ENCODE results near the gene FOXL3. TPM values are rescaled to one million over a fixed set of nuclear protein-coding genes. Genes with fewer than 3 reads are reported as not detected.
"Not testable (repeated sequence)": the region's sequence is repeated elsewhere in the genome, so short reads cannot be mapped to it uniquely, and the experiment has no call there.

The FOXL3 gene
- polyA plus RNA-seq, 6 donors from 2014 or later: not detected

DNA sequence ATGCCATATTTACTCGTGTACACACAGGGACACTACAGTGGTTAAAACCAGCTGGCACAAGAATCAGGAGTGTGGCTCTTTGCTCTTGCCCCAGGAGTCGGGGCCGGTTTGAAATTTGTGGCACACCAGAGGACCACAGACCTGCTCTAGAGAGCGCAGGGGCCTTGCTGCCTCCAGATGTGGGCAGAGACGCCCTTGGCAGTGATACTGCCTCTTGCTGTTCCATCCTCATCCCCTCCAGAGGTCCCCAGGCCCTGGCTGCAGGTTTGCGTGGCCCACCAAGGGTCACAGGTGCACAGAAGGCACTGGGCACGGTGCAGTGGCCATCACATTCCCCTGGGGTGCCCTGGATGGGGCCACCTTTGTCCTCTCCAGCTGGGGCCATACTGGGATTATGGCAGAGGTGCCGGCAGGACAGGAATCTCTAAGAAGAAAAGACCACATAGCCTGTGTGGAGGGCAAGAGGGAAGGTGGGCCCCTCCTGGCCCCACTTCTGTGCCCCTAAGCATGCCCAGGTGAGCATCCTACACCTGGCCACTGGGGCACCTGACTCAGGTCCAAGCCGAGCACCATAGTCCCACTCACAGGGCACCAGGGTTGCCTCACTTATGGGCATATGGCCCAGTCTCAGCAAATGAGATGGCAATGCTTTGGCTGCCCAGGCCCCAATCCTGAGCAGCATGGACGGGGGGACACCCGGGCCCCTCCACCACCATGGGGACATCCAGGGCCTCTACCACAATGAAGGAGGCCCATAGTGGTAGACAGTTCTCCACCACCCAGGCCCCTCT is 45.6 kb downstream of the FOXL3 start:
- ATAC-seq (ENCODE audit: low read depth in 2 of 2) (no peak), DNase-seq (no peak)
- Mint-ChIP-seq H3K9me3 (peaks cover 0 to 11% (median 0%) of the 10 kb centered on the region in 7 donors), H3K4me1 (peaks cover 0 to 10% (median 9%) of the 10 kb centered on the region in 3 donors), H3K27ac (no peak overlapping the region), H3K27me3 (peaks cover 9 to 34% (median 10%) of the 10 kb centered on the region in 3 donors), H3K4me3 (peak overlapping the region in 4 of 8 donors; percentile 1 to 44 (median 16)), H3K36me3 (no peaks in the 10 kb centered on the region)

DNA sequence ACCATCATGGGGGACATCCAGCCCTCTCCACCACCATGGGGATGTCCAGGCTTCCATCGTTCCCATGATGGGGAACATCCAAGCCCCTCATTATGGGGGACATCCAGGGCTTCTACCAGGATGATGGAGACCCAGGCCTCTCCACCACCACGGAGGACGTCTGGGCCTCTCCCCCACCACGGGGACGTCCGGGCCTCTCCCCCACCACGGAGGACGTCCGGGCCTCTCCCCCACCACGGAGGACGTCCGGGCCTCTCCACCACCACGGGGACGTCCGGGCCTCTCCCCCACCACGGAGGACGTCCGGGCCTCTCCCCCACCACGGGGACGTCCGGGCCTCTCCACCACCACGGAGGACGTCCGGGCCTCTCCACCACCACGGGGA is 46.2 kb downstream of the FOXL3 start:
- H3K27ac Mint-ChIP-seq; H3K4me1 Mint-ChIP-seq; DNase-seq; ATAC-seq (ENCODE audit: low read depth in 2 of 2); H3K4me3 Mint-ChIP-seq; H3K36me3 Mint-ChIP-seq: not testable (repeated sequence)
- H3K27me3 Mint-ChIP-seq: peaks cover 9 to 28% (median 10%) of the 10 kb centered on the region in 3 donors
- H3K9me3 Mint-ChIP-seq: peaks cover 0 to 11% (median 0%) of the 10 kb centered on the region in 7 donors

GRCh38 chr7:336810-337566 is 47.0 kb downstream of the FOXL3 start:
- H3K4me3 Mint-ChIP-seq: no peak overlapping the region
- ATAC-seq (ENCODE audit: low read depth in 2 of 2) (no peak), DNase-seq (no peak)
- H3K4me1 Mint-ChIP-seq: peaks cover 0 to 10% (median 9%) of the 10 kb centered on the region in 3 donors
- peaks cover 0 to 11% (median 0%) of the 10 kb centered on the region in 7 donors for H3K9me3 Mint-ChIP-seq
- no peak overlapping the region for H3K27ac Mint-ChIP-seq
- H3K36me3 Mint-ChIP-seq: no peaks in the 10 kb centered on the region
- peaks cover 9 to 25% (median 13%) of the 10 kb centered on the region in 3 donors for H3K27me3 Mint-ChIP-seq

DNA sequence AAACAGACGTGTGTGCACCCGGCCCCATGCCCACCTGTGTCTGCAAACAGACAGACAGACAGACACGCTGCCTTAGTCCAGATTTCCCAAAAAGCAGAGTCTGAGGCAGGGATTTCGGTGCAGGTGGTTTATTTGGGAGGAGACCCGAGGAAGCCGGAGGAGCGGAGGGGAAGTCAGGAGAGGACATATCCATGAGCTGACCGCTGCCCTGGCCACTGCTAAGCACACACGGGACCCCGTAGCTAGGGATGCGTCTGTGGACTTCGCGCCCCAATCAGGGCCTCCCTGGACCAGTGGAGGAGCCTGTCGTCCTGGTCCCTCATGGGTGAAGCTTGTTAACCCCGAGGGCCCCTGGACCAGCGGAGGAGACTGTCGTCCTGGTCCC is 47.6 kb downstream of the FOXL3 start:
- ATAC-seq (ENCODE audit: low read depth in 2 of 2) (no peak), DNase-seq (no peak)
- Mint-ChIP-seq H3K4me3 (no peak overlapping the region), H3K36me3 (no peaks in the 10 kb centered on the region), H3K27me3 (peaks cover 9 to 25% (median 19%) of the 10 kb centered on the region in 3 donors), H3K9me3 (peaks cover 0 to 11% (median 0%) of the 10 kb centered on the region in 7 donors), H3K27ac (no peak overlapping the region), H3K4me1 (peaks cover 0 to 14% (median 14%) of the 10 kb centered on the region in 3 donors)

GRCh38 chr7:338295-339061 is 48.5 kb downstream of the FOXL3 start:
- no peak for ATAC-seq (ENCODE audit: low read depth in 2 of 2)
- Mint-ChIP-seq H3K4me1 (peaks cover 0 to 16% (median 15%) of the 10 kb centered on the region in 3 donors), H3K4me3 (no peak overlapping the region), H3K36me3 (no peaks in the 10 kb centered on the region), H3K27ac (no peak overlapping the region), H3K27me3 (peaks cover 9 to 25% (median 20%) of the 10 kb centered on the region in 3 donors), H3K9me3 (peaks cover 0 to 11% (median 0%) of the 10 kb centered on the region in 7 donors)
- DNase-seq: no peak

DNA sequence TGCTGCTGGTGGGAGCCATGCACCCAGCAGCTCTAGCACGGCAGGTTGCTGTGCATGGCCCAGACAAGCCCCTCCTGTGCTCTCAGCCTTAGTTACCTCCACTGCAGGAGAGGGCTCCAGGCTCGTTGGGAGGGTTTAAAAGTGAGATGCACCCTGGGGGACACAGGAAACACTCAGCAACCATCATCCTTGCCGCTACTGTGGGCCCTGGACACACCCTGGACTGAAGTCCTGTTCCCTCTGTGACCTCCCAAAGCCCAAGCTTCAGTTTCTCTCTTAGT is 49.0 kb downstream of the FOXL3 start:
- H3K9me3 Mint-ChIP-seq: peaks cover 0 to 11% (median 0%) of the 10 kb centered on the region in 7 donors
- no peak overlapping the region for H3K27ac Mint-ChIP-seq
- no peaks in the 10 kb centered on the region for H3K36me3 Mint-ChIP-seq
- DNase-seq (no peak), ATAC-seq (ENCODE audit: low read depth in 2 of 2) (no peak)
- no peak overlapping the region for H3K4me3 Mint-ChIP-seq
- H3K27me3 Mint-ChIP-seq: peaks cover 9 to 25% (median 20%) of the 10 kb centered on the region in 3 donors
- H3K4me1 Mint-ChIP-seq: peaks cover 0 to 16% (median 15%) of the 10 kb centered on the region in 3 donors

- peaks cover 4 to 20% (median 19%) of the 10 kb centered on the region in 3 donors for H3K27me3 Mint-ChIP-seq
- peaks cover 0 to 13% (median 9%) of the 10 kb centered on the region in 3 donors for H3K4me1 Mint-ChIP-seq
- H3K4me3 Mint-ChIP-seq: no peak overlapping the region
- no peak for ATAC-seq (ENCODE audit: low read depth in 2 of 2)
- H3K9me3 Mint-ChIP-seq: peaks cover 0 to 6% (median 0%) of the 10 kb centered on the region in 7 donors
- no peak for DNase-seq
- no peak overlapping the region for H3K27ac Mint-ChIP-seq
- no peaks in the 10 kb centered on the region for H3K36me3 Mint-ChIP-seq
These were observed 49.7 kb downstream of the FOXL3 start for GRCh38 chr7:339696-340095.

DNA sequence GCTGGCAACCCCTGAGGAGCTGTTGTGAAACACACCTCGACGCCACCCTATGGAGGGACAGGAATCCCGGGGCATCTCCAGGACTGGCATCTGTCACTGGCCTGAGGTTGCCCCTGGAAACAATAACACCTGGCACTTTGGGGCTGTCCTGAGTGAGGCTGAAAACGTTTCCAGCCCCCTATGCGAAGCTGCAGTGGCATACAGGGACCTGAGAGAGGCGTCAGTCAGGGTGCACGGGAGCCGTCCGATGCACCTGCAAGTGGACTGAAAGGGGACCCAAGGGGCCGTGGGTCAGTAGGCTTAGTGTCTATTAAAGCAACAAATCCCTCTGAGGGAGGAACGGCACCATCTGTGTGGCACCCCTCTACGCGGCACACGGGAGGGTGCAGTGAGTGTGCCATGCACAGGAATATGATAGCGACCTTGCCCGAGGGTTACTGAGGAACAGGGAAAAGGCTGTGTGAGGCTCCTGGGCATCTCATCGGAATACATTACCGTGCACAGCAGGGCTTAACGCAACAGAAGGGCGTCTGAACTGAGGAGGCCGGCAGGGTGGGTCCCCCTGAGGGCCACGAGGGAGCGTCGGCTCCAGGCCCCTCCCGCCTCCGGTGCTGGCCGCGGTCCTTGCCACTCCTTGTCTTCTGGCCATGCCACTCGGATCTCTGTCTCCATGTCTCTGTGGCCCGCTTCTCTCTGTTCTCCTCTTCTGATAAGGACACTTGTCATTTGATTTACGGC is 50.4 kb downstream of the FOXL3 start:
- H3K27me3 Mint-ChIP-seq: peaks cover 0 to 20% (median 15%) of the 10 kb centered on the region in 3 donors
- H3K4me1 Mint-ChIP-seq: peaks cover 0 to 8% (median 5%) of the 10 kb centered on the region in 3 donors
- DNase-seq (no peak), ATAC-seq (ENCODE audit: low read depth in 2 of 2) (no peak)
- H3K9me3 Mint-ChIP-seq: no peaks in the 10 kb centered on the region
- no peak overlapping the region for H3K4me3 Mint-ChIP-seq
- H3K36me3 Mint-ChIP-seq: no peaks in the 10 kb centered on the region
- H3K27ac Mint-ChIP-seq: no peak overlapping the region

Other genes with a start within 250 kb of the FOXL3 start
- under 1 TPM in 1 of 6 donors, not detected in 5; 0.18 TPM for gene FAM20C, start 97.6 kb upstream of the FOXL3 start, polyA plus RNA-seq (ENCODE audit: low read depth in 6 of 6)
- under 1 TPM in 1 of 6 donors, not detected in 5; 0.12 TPM for gene PDGFA, start 229.7 kb downstream of the FOXL3 start, polyA plus RNA-seq (ENCODE audit: low read depth in 6 of 6)

Measured in naive B cell (primary cell).